Kidney (tissue), 14 donors: ENCODE measurements around the gene TRAF3. TPM values are rescaled to one million over a fixed set of nuclear protein-coding genes. Genes with fewer than 3 reads are reported as not detected.

Experiments
- DNase-seq, 5 donors: peaks; one replicate each; pipeline ENCODE4 v3.0.0-alpha.2; 2013 to 2020
- FAIRE-seq: peaks from 2 replicates; lab custom pipeline; 2012; peaks lifted over from hg19 to GRCh38; lab: Jason Lieb, UNC
- H3K27ac ChIP-seq, 2 donors: one replicate each; pipeline ENCODE4 v1.7.0; 2013; ENCODE audit warnings: low read depth in 2 of 2, low read length in 2 of 2, inconsistent platforms in 1 of 2
- H3K27me3 ChIP-seq: one replicate; pipeline ENCODE4 v1.7.1; 2013; ENCODE audit warnings: low read length, inconsistent platforms; ENCODE audit not compliant: control insufficient read depth, insufficient read depth
- H3K36me3 ChIP-seq, 3 donors: one replicate each; pipeline versions ENCODE4 v1.7.0 to v1.7.1; 2013; ENCODE audit warnings: low read length in 3 of 3, control low read depth in 1 of 3, inconsistent platforms in 1 of 3; ENCODE audit not compliant: insufficient read depth in 3 of 3, control insufficient read depth in 2 of 3
- H3K4me1 ChIP-seq, 3 donors: one replicate each; pipeline versions ENCODE4 v1.7.0 to v1.7.1; 2013; ENCODE audit warnings: low read length in 3 of 3, inconsistent platforms in 1 of 3, low read depth in 1 of 3; ENCODE audit not compliant: control insufficient read depth in 2 of 3, insufficient read depth in 2 of 3
- H3K4me3 ChIP-seq, 3 donors: one replicate each; pipeline versions ENCODE4 v1.7.0 to v1.8.1; 2013; ENCODE audit warnings: low read length in 3 of 3, control low read depth in 1 of 3, inconsistent platforms in 1 of 3
- H3K9ac ChIP-seq, 3 donors: one replicate each; pipeline versions ENCODE4 v1.7.0 to v1.7.1; 2013; ENCODE audit warnings: low read length in 3 of 3, control low read depth in 1 of 3, inconsistent platforms in 1 of 3
- H3K9me3 ChIP-seq, 3 donors: one replicate each; pipeline versions ENCODE4 v1.7.0 to v1.7.1; 2013; ENCODE audit warnings: low read length in 3 of 3, control low read depth in 1 of 3, inconsistent platforms in 1 of 3; ENCODE audit not compliant: control insufficient read depth in 2 of 3, insufficient read depth in 1 of 3
- intact Hi-C: fragments of 100-400 bp; cut with DNase I; formaldehyde crosslinking; loops from one replicate; pipeline ENCODE4 v1.11.1; 2022
- polyA plus RNA-seq: library from polyadenylated mRNA; stranded (reverse); fragments of 350-450 nt; fragmentation: Illumina TruSeq; extraction: RNeasy Lipid Tissue Mini Kit (QIAGEN cat#74804); gene quantifications from one replicate; pipeline ENCODE4 v1.2.3, GENCODE V29; 2014; ENCODE audit warnings: low read depth, low replicate concordance; ENCODE audit not compliant: insufficient read depth
- total RNA-seq: library from RNA; stranded (reverse); fragmentation: NEBNext Ultra II Directional; extraction: Animal tissue kit (Norgen Biotek cat#: 25700); gene quantifications from one replicate; pipeline ENCODE4 v1.2.1, GENCODE V29; 2021
- TF ChIP-seq, protein P1 (sequence below): IDR thresholded peaks from 3 replicates; pipeline ENCODE4 v1.5.1; 2012; ENCODE audit warnings: mild to moderate bottlenecking, moderate library complexity, borderline replicate concordance; ENCODE audit not compliant: insufficient read depth; ENCODE audit errors: extremely low read depth
- donor health status: control.
- donor health status: control.
- donor health status: control.
- donor health status: control.
- donor health status: control.
- donor health status: DM: yes; HTN: yes; CAD: no.
- donor health status: Normal renal cell carcinoma (clear cell type).

Gene TRAF3
- total and polyA plus RNA-seq, 2 donors from 2014 or later, result 5.2 to 35.4 TPM

DNA sequence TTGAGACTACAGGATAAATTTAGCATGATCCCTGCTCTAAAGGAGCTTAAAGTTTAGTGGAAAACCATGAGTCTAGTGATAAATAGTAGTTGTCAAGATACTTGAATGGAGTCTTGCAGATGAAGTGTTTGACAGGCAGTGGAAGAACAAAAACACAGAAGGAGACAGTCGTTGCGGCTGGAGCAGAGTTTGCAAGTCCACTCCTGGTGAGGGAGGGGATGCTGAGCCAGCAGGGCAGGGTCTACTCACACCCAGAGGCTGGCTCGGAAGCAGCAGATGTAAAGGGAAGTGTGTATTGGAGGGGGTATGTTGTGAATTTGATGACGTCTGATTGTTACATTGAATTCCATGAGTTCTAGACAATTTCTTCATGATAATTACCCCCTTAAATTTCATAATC is 61.3 kb downstream of the TRAF3 start:
- no peaks in the 10 kb centered on the region for H3K27me3 ChIP-seq
- FAIRE-seq, result no peak
- TF ChIP-seq, protein P1, sequence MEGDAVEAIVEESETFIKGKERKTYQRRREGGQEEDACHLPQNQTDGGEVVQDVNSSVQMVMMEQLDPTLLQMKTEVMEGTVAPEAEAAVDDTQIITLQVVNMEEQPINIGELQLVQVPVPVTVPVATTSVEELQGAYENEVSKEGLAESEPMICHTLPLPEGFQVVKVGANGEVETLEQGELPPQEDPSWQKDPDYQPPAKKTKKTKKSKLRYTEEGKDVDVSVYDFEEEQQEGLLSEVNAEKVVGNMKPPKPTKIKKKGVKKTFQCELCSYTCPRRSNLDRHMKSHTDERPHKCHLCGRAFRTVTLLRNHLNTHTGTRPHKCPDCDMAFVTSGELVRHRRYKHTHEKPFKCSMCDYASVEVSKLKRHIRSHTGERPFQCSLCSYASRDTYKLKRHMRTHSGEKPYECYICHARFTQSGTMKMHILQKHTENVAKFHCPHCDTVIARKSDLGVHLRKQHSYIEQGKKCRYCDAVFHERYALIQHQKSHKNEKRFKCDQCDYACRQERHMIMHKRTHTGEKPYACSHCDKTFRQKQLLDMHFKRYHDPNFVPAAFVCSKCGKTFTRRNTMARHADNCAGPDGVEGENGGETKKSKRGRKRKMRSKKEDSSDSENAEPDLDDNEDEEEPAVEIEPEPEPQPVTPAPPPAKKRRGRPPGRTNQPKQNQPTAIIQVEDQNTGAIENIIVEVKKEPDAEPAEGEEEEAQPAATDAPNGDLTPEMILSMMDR, result no peak
- intact Hi-C loops, result no loop called here
- H3K27ac ChIP-seq, result no peak overlapping the region
- H3K4me3 ChIP-seq, result no peak overlapping the region
- no peaks in the 10 kb centered on the region for H3K9me3 ChIP-seq
- no peak overlapping the region for H3K9ac ChIP-seq
- H3K4me1 ChIP-seq, result no peaks in the 10 kb centered on the region
- H3K36me3 ChIP-seq, result peaks cover 0 to 2% (median 0%) of the 10 kb centered on the region in 3 donors
- DNase-seq, result no peak

DNA sequence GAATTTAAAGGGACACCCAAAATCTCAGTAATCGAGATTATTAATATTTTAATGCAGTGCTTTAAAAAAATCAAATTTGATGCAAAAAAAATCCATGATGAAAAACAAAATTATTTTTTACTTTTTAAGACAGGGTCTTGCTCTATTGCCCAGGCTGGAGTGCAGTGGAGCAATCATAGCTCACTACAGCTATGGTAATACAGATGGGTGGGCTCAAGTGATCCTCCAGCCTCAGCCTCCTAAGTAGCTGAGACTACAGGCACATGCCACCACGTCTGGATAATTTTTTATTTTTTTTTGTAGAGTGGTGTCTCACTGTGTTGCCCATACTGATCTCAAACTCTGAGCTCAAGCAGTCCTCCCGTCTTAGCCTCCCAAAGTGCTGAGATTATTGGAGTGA is 62.9 kb downstream of the TRAF3 start:
- DNase-seq (no peak), FAIRE-seq (no peak)
- intact Hi-C loops, result no loop called here
- Histone ChIP-seq H3K9me3 (no peaks in the 10 kb centered on the region), H3K9ac (no peak overlapping the region), H3K27ac (no peak overlapping the region), H3K36me3 (no peaks in the 10 kb centered on the region), H3K4me3 (no peak overlapping the region), H3K27me3 (no peaks in the 10 kb centered on the region), H3K4me1 (no peaks in the 10 kb centered on the region)
- TF ChIP-seq, protein P1, result no peak

DNA sequence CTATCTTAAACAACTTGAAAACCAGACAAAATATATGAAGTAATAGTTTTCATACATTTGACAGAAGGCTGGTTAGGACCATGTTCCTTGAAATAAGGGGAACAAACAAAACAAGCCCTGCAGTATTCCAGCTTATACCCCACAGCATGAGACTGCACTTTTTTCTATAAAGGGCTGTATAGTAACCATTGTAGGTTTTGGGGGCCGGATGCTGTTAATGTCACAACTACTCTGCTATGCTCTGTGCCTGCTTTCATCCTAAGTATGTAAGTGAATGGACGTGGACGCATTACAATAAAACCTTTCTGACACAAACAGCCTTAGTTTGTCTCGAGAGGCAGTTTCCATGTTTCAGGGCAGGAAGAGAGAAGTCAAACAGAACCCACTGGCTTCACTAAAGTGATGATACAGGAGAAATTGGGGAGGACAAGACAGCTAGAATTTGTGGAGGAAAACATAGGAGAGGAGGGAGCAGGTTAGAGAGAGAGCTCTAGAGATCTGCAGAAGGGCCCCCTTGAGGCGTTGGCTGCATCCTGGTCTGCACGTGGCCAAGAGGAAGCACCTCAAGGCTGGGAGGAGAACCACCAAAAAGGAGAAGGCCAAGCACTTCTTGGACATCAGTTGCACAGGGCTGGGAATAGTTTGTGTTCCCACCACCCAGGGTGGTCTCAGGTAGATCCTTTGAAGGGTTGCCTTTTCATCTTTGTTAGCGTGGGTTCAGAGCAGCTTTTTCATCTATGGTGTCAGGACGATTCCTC is 63.7 kb downstream of the TRAF3 start:
- no peaks in the 10 kb centered on the region for H3K27me3 ChIP-seq
- intact Hi-C loops, result no loop called here
- H3K4me1 ChIP-seq, result no peaks in the 10 kb centered on the region
- FAIRE-seq (no peak), DNase-seq (no peak)
- no peaks in the 10 kb centered on the region for H3K9me3 ChIP-seq
- no peaks in the 10 kb centered on the region for H3K36me3 ChIP-seq
- TF ChIP-seq, protein P1, result no peak
- H3K9ac ChIP-seq, result no peak overlapping the region
- no peak overlapping the region for H3K4me3 ChIP-seq
- no peak overlapping the region for H3K27ac ChIP-seq
